MM.1S (cell line): ENCODE data around the gene FGD6.

Source experiments
- EZH2 ChIP-seq: fragments of 300-600 bp; sonication (generic); optimal IDR thresholded peaks from 2 replicates; pipeline ENCODE3; 2017; ENCODE audit warnings: low read depth, mild to moderate bottlenecking, antibody characterized with exemption, low read length, mixed read lengths
- EZH2phosphoT487 ChIP-seq: fragments of 300-600 bp; sonication (generic); IDR thresholded peaks from 2 replicates; pipeline ENCODE4 v1.6.1; 2018; ENCODE audit warnings: antibody characterized with exemption, low read length
- TF ChIP-seq, protein P1 (sequence below): fragments of 300-600 bp; sonication (generic); IDR thresholded peaks from 2 replicates; pipeline ENCODE4 v1.5.1; 2016; ENCODE audit warnings: antibody characterized with exemption, low read length, mixed read lengths

DNA sequence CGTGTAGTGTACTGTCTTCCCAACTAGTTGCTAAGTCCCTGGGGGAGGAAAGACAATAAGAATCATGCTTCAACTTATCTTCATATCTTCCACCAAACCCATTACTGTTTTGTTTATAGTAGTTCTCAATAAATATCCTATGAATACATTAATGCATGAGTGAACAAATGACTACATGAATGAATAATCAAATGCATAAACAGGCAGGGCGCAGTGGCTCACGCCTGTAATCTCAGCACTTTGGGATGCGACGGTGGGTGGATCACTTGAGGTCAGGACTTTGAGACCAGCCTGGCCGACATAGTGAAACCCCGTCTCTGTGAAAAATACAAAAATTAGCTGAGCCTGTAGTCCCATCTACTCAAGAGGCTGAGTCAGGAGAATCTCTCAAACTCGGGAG, 111.7 kb downstream of the FGD6 start:
- TF ChIP-seq, protein P1, sequence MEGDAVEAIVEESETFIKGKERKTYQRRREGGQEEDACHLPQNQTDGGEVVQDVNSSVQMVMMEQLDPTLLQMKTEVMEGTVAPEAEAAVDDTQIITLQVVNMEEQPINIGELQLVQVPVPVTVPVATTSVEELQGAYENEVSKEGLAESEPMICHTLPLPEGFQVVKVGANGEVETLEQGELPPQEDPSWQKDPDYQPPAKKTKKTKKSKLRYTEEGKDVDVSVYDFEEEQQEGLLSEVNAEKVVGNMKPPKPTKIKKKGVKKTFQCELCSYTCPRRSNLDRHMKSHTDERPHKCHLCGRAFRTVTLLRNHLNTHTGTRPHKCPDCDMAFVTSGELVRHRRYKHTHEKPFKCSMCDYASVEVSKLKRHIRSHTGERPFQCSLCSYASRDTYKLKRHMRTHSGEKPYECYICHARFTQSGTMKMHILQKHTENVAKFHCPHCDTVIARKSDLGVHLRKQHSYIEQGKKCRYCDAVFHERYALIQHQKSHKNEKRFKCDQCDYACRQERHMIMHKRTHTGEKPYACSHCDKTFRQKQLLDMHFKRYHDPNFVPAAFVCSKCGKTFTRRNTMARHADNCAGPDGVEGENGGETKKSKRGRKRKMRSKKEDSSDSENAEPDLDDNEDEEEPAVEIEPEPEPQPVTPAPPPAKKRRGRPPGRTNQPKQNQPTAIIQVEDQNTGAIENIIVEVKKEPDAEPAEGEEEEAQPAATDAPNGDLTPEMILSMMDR = no peak
- TF ChIP-seq EZH2 = no peak
- TF ChIP-seq EZH2phosphoT487 = no peak
